NCI-H1436 (cell line): ENCODE data around the gene ANP32A.

Experiments used
- DNase-seq: peaks from one replicate; lab custom pipeline; 2025; lab: John Stamatoyannopoulos, UW

Gene ANP32A

DNA sequence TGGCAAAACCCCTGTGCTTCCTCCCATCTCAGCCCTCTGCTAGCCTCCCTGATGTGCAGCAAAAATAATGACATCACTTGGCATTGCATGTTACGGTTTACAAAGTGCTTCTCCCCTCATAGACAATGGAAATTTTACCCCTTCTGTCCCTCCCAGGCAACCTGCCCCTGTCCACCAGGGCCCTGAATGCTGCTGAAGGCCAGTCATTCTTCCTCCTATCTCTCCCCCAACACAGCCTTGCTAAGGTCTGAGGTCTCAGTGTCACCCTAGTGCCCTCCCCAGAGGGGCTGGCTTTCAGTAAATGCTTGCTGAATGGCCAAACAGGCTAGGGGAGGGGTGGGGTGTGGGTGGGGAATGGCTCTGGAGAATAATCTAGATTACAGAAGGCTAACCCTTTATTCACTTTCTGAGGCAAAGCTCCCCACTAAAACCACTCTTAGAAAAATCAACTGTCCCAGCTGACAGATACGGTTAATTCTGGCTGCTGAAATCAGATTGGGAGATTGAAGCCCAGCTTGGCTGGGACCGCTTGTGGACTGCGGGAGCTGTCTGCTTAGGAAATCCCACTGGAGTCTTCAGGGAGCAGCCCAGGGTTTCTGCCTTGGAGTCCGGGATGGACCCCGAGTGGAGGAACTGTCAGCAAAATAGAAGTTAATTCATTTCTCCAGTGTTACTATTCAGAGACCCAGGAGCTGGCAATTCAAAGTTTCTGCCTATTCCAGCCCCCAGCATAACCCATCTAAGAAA, 22.9 kb downstream of the ANP32A start:
- no peak for DNase-seq

GRCh38 chr15:68797191-68797590, 23.5 kb downstream of the ANP32A start:
- DNase-seq, result no peak

- DNase-seq, result no peak
These were observed 24.1 kb downstream of the ANP32A start for GRCh38 chr15:68796576-68796975.

- peak; percentile 68 for DNase-seq
These were observed 25.3 kb downstream of the ANP32A start for GRCh38 chr15:68795298-68795848.

GRCh38 chr15:68794863-68795262, 25.8 kb downstream of the ANP32A start:
- DNase-seq, result no peak

DNA sequence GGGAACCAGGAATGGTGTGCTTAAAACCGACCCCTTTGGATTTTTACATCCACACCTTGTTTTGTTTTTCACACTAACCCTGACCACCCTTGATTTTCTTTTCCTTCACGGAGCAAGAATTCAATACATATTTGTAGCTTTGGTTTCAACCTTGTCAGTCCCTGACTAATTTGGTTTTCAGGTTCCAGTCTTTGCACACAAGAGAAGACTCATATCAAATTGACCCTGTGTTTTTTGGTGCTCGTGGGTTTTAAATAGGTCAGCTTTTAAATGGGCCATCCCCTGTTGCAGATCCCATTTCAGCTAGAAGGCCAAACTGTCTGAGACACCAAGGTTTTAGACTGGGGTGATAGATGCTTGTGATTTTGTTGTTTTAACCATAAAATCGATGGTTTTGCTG, 26.4 kb downstream of the ANP32A start:
- no peak for DNase-seq

GRCh38 chr15:68793776-68794175, 26.9 kb downstream of the ANP32A start:
- DNase-seq, result no peak

GRCh38 chr15:68792901-68793766, 27.6 kb downstream of the ANP32A start:
- no peak for DNase-seq

DNA sequence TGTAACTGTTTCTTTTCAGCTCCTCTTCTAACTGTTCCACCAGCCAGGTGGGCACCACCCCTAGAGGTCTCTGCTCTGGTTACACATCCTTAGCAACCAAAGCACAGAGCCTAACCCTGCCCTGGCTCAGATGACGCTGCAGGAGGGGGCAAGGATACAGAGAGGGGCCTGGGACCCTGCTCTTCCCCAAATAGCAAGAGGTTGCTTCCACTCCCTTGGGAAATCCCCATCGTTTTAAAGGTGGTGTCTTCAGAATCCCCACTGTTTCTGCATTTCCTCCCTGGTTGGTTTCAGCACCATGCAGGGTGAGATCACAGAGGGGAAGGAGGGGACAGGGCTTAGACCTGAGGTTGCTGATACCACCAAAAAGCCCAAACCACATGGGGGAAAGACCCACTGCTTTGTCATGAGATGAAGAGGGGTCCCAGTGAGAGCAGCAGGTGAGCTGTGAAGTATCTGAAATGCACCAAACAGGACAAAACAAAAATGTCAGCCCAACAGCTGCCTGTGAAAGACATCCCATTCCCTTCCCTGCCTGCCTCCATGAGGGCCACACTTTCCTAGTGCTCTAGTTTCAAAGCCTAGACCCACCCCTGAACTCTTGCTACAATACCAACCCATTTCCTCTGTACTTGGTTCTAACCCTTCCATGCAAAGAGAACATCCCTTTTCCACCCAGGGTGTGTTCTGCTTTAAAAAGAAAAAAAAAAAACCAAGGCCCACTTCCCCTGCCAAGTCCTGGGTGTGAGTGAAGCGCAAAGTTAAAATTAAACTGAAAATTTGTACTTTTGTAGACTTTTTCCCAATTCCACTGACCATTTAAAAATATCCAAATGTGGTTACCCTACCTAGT, 29.0 kb downstream of the ANP32A start:
- no peak for DNase-seq

- DNase-seq, result no peak
These were observed 29.8 kb downstream of the ANP32A start for GRCh38 chr15:68790910-68791309.

DNA sequence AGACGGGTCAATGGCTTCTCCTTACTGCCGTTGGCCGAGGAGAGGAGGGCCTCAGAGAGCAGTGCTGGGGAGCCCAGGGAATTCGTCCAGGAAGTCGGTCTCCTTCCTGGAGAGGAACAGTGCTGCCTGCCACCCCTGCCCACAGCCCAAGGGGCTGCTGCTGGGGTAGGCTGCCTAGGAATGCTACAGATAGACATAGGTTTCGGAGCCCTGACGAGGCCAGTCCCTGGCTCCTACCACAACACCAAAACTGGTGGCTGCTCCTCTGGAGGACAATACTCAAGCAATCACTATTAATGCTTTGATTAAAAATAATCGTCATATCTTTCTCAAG, 30.5 kb downstream of the ANP32A start:
- DNase-seq, result no peak

- no peak for DNase-seq
These were observed 31.0 kb downstream of the ANP32A start for GRCh38 chr15:68789534-68790241.

GRCh38 chr15:68789091-68789490, 31.6 kb downstream of the ANP32A start:
- no peak for DNase-seq

GRCh38 chr15:68788264-68788624, 32.5 kb downstream of the ANP32A start:
- DNase-seq, result no peak

DNA sequence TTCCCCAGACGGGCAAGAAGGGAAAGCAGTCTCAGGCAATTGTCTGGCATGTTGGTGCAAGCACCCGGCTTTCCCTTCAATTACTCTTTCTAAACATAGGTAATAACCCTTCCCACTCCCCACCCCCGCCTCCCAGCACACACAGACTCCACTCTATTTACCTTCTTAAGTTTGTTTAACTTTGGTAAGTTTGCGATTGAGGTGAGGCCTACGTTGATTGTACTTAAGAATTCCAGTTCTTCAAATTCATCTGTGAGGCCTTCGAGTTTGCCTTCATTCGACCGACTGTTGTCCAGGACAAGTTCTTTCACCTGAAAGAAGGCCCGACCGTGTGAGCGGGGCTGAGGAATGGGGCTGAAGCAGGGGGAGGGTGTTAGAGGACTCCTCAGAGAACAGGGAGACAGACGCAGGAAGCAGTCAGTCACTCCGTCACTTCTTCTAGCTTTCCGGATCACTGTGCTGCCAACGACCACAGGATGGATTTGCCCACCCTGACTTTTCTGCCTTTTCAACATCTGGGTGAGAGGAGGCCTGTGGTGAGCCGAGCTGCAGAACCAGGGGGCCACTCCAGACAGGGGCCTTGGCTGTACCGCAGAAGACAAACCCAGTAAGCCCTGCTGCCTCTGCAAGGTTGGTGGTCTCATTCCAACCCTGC, 33.0 kb downstream of the ANP32A start:
- DNase-seq, result peak; percentile 15

DNA sequence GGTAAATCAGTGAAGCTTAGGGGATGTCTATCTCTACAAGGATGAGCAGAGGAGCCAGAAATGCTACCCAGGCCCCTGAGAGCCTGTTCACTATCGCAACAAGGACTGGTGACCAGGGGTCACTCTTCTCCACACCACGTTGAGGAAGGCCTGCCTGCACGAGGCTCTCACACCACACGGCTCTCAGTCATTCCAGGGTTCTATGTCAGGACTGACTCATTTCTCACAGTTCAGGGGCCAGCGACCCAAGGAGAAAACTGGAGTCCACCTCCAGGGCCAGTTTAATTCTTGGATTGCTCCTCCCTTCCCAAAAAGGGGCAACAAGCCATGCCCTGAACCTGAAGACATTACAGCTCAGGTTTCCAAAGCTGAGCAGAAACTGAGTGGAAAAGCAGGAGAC, 33.9 kb downstream of the ANP32A start:
- no peak for DNase-seq

DNA sequence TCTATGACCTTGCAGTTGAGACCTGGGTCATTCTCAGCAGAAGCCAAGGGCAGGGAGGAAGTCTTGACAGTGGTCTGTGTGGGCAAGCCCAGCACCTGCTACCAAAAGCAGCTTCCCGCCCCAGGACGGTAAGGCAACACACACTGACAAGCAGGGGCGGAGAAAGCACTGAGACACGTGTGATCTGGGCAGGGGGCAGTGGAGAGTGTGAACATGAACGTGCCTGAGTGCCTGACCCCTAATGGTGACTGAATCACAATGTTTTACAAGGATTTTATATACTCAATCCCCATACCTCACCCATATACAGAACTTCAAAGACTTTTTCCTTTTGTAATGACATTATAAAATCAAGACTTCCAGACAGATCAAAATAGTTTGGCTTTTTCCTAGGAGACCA, 35.2 kb downstream of the ANP32A start:
- no peak for DNase-seq

GRCh38 chr15:68784206-68784605, 36.5 kb downstream of the ANP32A start:
- no peak for DNase-seq

DNA sequence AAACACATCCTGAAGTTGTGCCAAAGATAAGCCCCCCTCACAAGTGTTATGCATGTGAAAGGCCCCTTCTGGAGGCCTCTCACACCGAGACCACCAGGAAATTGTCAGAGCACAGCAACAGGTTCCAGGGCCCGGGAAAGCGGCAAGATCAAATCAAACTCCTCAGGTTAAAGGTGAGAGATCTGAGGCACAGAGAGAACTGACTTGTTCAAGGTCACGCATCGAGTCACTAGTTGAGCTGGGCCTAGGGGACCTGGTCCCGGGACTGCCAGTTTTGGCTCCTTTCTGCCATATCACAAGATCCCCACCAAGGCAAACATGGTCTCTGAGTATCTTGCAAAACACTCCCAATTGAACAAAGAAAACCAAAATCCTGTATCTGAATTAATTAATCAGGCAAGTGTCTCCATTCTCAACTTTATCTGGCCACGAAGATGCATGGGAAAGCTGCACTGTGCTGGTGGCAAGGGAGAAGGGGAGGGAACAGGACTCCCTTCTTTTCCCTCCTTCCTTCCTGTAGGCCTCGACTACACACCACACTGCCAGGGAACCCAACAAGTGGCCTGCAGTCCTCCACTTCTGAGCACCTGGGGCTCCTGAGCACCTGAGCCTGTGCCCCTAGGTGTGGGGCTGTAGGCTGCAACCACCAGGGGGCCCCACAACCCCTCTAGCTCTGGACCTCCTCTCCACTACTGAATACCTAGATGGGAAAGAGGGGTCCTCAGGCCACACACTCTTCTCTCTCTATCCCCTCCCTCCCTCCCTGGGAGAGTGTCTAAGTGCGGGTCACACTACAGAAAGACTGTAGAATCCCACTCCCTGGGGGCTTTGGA, 37.3 kb downstream of the ANP32A start:
- DNase-seq, result peak; percentile 13

- no peak for DNase-seq
These were observed 38.0 kb downstream of the ANP32A start for GRCh38 chr15:68782589-68783161.
